Measurements from ENCODE around the gene ATG5. TPM values are rescaled to one million over a fixed set of nuclear protein-coding genes. Genes with fewer than 3 reads are reported as not detected.

Gene ATG5
- polyA plus RNA-seq, 1 experiment: 53.9 TPM

DNA sequence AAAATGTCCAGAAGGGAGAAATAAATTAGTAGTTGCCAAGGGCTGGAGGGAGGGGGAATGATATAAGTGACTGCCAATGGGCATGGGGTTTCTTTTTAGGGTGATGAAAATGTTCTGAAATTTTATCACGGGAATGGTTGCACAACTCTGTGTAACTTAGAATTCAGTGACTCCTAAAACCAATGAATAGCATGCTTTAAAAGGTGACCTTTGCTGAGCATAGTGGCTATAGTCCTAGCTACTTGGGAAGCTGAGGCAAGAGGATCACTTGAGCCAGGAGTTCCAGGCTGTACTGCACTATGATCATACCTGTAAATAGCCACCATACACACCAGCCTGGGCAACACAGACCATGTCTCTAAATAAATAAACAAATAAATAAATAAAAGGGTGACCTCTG lies 109.0 kb downstream of the ATG5 start:
- H3K27ac ChIP-seq (ENCODE audit: low read depth, low read length): no peak overlapping the region
- POLR2A ChIA-PET: no interaction called here
- H3K27me3 ChIP-seq (ENCODE audit: control insufficient read depth, insufficient read depth, low read length): no peaks in the 10 kb centered on the region
- DNase-seq (ENCODE audit: low read depth, low spot score): no peak
- H3K4me3 ChIP-seq (ENCODE audit: low read depth, low read length): no peak overlapping the region
- H3K9me3 ChIP-seq (ENCODE audit: control insufficient read depth, insufficient read depth, low read length): no peaks in the 10 kb centered on the region
- CTCF ChIA-PET: interaction anchor here (1.0 kb wide), 1 partner anchor 785 kb away, joined by 3 read pairs; no protein-coding TSS in a partner anchor
- TF ChIP-seq, protein P1, sequence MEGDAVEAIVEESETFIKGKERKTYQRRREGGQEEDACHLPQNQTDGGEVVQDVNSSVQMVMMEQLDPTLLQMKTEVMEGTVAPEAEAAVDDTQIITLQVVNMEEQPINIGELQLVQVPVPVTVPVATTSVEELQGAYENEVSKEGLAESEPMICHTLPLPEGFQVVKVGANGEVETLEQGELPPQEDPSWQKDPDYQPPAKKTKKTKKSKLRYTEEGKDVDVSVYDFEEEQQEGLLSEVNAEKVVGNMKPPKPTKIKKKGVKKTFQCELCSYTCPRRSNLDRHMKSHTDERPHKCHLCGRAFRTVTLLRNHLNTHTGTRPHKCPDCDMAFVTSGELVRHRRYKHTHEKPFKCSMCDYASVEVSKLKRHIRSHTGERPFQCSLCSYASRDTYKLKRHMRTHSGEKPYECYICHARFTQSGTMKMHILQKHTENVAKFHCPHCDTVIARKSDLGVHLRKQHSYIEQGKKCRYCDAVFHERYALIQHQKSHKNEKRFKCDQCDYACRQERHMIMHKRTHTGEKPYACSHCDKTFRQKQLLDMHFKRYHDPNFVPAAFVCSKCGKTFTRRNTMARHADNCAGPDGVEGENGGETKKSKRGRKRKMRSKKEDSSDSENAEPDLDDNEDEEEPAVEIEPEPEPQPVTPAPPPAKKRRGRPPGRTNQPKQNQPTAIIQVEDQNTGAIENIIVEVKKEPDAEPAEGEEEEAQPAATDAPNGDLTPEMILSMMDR (IDR thresholded peaks at IDR 0.05; ENCODE audit: low read depth, low read length): no peak

DNA sequence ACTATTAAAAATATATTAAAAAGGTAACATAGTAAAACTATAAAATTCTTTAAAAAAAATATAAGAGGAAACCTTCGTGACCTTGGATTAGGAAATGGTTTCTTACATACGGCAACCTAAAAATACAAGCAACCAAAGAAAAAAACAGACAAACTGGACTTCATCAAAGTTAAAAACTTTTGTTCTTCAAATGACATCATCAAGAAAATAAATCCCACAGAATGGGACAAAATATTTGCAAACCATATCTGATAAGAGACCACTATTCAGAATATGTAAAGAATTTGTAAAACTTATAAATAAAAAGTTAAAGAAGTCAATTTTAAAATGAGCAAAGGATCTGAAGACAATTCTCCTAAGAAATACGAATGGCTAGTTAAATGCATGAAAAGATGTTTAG lies 110.0 kb downstream of the ATG5 start:
- TF ChIP-seq, protein P1 (IDR thresholded peaks at IDR 0.05; ENCODE audit: low read depth, low read length): no peak
- CTCF ChIA-PET: interaction anchor here (5.1 kb wide), 1 partner anchor 9 kb away, joined by 47 read pairs; no protein-coding TSS in a partner anchor

DNA sequence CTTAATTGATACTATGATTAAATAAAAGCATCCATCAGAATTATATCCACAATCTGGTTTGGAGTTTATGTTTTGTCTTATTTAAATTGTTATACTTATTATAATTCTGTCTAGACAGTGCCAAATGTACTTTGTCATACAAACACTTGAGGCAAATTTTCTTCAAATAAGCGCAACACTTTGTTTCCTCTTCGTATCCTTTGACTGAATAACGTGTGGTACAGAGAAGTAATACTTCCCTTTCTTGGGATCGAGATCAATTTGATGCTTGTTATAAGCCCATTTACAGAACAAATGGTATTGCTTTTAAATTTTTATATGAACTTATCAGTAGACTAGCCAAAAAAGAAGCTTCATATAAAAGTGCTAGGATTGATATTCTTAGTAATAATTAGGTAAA lies 111.0 kb downstream of the ATG5 start:
- CTCF ChIA-PET: interaction anchor here (0.6 to 5.1 kb wide), 3 partner anchors 10 to 195 kb away, joined by 3 to 47 read pairs (median 3); no protein-coding TSS in a partner anchor
- TF ChIP-seq, protein P1 (IDR thresholded peaks at IDR 0.05; ENCODE audit: low read depth, low read length): no peak
- POLR2A ChIA-PET: no interaction called here

More for the DNA sequence above, 110.0 kb downstream of the ATG5 start:
- Histone ChIP-seq H3K27me3 (ENCODE audit: control insufficient read depth, insufficient read depth, low read length) (no peaks in the 10 kb centered on the region), H3K4me3 (ENCODE audit: low read depth, low read length) (no peak overlapping the region), H3K9me3 (ENCODE audit: control insufficient read depth, insufficient read depth, low read length) (no peaks in the 10 kb centered on the region), H3K27ac (ENCODE audit: low read depth, low read length) (no peak overlapping the region)
- no peak for DNase-seq (ENCODE audit: low read depth, low spot score)
- POLR2A ChIA-PET: no interaction called here

DNA sequence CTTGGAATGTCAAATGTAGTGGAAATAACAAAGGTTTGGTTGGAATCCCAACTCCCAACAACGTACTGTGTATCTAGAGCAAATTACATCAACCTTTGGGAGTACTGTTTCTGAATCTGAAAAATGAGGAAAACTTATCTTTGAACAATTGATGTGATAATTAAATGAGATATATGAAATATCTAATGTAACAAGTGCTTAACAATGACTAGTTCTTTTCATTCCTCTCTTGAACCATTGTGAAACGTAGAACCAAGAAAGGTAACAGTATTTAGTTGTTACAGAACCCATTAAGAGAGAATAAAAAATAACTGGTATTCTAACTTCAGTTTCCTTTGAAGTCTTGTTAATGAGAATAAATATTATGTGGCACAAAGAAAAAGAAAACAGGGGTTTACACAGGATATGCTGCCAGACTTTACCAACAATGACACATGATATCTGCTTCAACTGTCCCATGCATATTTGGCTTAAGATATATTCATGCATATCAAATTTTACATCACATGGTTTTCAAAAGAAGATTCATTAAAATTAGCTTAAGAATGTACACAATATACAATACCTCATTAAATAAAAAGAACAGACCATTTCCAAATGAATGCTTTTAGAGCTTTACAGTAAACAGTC lies 111.8 kb downstream of the ATG5 start:
- Histone ChIP-seq H3K27me3 (ENCODE audit: control insufficient read depth, insufficient read depth, low read length) (no peaks in the 10 kb centered on the region), H3K4me3 (ENCODE audit: low read depth, low read length) (no peak overlapping the region), H3K9me3 (ENCODE audit: control insufficient read depth, insufficient read depth, low read length) (no peaks in the 10 kb centered on the region), H3K27ac (ENCODE audit: low read depth, low read length) (no peak overlapping the region)
- ChIA-PET POLR2A (no interaction called here), CTCF (interaction anchor here (0.6 to 5.1 kb wide), 3 partner anchors 10 to 782 kb away, joined by 3 to 47 read pairs (median 3); no protein-coding TSS in a partner anchor)
- TF ChIP-seq, protein P1 (IDR thresholded peaks at IDR 0.05; ENCODE audit: low read depth, low read length): no peak
- DNase-seq (ENCODE audit: low read depth, low spot score): no peak

More for the DNA sequence above, 111.0 kb downstream of the ATG5 start:
- Histone ChIP-seq H3K27me3 (ENCODE audit: control insufficient read depth, insufficient read depth, low read length) (no peaks in the 10 kb centered on the region), H3K4me3 (ENCODE audit: low read depth, low read length) (no peak overlapping the region), H3K27ac (ENCODE audit: low read depth, low read length) (no peak overlapping the region), H3K9me3 (ENCODE audit: control insufficient read depth, insufficient read depth, low read length) (no peaks in the 10 kb centered on the region)
- DNase-seq (ENCODE audit: low read depth, low spot score): no peak

DNA sequence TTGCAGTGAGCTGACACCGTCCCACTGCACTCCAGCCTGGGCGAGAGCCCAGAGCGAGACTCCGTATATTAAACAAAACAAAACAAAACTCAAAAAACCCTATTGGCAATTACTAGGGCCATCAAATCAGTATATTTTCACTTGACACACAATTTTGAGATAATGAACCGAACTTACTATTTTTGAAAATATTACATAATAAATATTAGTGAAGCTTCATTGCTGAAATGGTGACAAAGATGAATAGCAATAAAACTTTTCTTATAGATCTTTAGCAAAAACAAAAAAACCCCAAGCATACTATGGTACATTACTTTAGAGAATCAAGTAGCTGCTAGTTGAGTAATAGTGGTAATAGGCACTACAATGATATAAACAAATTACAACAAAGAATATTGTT lies 113.0 kb downstream of the ATG5 start:
- ChIA-PET POLR2A (no interaction called here), CTCF (interaction anchor here (5.1 kb wide), 1 partner anchor 12 kb away, joined by 47 read pairs; no protein-coding TSS in a partner anchor)
- H3K27ac ChIP-seq (ENCODE audit: low read depth, low read length): no peak overlapping the region
- no peaks in the 10 kb centered on the region for H3K27me3 ChIP-seq (ENCODE audit: control insufficient read depth, insufficient read depth, low read length)
- H3K4me3 ChIP-seq (ENCODE audit: low read depth, low read length): no peak overlapping the region
- H3K9me3 ChIP-seq (ENCODE audit: control insufficient read depth, insufficient read depth, low read length): no peaks in the 10 kb centered on the region; the same call in 1 of the 2 replicates
- TF ChIP-seq, protein P1 (IDR thresholded peaks at IDR 0.05; ENCODE audit: low read depth, low read length): no peak
- no peak for DNase-seq (ENCODE audit: low read depth, low spot score)
